GM23248 (cell line): ENCODE measurements around the gene ZNF69.
"Not testable (repeated sequence)": the region's sequence is repeated elsewhere in the genome, so short reads cannot be mapped to it uniquely, and the experiment has no call there.

ENCODE experiments used
- EZH2 ChIP-seq: fragments of 200-600 bp; sonication (generic); IDR thresholded peaks from 2 replicates; pipeline ENCODE4 v1.6.1; 2018; ENCODE audit warnings: antibody characterized with exemption, mild to moderate bottlenecking; ENCODE audit not compliant: insufficient read depth, poor library complexity, severe bottlenecking
- EZH2phosphoT487 ChIP-seq: fragments of 200-600 bp; sonication (generic); IDR thresholded peaks from 2 replicates; pipeline ENCODE4 v1.6.1; 2018; ENCODE audit warnings: antibody characterized with exemption, moderate library complexity, mild to moderate bottlenecking, low read depth; ENCODE audit not compliant: insufficient read depth

DNA sequence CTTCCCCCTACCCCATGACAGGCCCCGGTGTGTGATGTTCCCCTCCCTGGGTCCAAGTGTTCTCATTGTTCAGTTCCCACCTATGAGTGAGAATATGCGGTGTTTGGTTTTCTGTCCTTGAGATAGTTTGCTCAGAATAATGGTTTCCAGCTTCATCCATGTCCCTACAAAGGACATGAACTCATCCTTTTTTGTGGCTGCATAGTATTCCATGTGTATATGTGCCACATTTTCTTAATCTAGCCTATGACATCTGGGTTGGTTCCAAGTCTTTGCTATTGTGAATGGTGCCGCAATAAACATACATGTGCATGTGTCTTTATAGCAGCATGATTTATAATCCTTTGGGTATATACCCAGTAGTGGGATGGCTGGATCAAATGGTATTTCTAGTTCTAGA lies 50.8 kb downstream of the ZNF69 start:
- TF ChIP-seq EZH2phosphoT487, EZH2: not testable (repeated sequence)
